GM12864 (cell line): ENCODE data around the gene ITGA1.

Experiments
- DNase-seq: peaks from one replicate; pipeline ENCODE4 v3.0.0-alpha.2; 2011; ENCODE audit warnings: low read depth
- H3K4me3 ChIP-seq: 2 replicates; pipeline ENCODE4 v1.5.1; 2011; ENCODE audit warnings: mild to moderate bottlenecking, low read depth, low read length, control low read depth
- TF ChIP-seq, protein P1 (sequence below): IDR thresholded peaks from 2 replicates; pipeline ENCODE4 v1.5.1; 2011; ENCODE audit warnings: low read depth, mild to moderate bottlenecking, moderate library complexity, low read length, control low read depth, inconsistent platforms; ENCODE audit errors: missing control alignments

The ITGA1 gene

DNA sequence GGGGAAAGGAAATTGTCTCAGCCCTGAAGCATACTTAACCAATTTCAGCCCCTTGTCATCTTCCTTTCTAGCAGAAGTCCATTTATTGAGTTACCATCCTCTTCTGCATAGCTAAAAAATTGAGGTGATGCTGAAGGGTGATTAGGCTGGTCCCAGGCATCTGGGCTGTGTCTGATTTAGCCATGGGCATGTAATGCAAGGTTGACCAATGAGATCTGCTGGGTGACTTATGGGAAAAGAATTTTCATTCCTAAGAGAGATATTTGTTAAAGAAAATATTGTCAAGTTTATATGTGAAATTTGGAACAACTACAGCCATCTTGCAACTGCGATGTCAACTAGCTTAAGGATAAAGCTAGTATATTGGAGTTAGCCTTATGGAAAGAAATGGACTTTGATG is 206.6 kb downstream of the ITGA1 start:
- TF ChIP-seq, protein P1, sequence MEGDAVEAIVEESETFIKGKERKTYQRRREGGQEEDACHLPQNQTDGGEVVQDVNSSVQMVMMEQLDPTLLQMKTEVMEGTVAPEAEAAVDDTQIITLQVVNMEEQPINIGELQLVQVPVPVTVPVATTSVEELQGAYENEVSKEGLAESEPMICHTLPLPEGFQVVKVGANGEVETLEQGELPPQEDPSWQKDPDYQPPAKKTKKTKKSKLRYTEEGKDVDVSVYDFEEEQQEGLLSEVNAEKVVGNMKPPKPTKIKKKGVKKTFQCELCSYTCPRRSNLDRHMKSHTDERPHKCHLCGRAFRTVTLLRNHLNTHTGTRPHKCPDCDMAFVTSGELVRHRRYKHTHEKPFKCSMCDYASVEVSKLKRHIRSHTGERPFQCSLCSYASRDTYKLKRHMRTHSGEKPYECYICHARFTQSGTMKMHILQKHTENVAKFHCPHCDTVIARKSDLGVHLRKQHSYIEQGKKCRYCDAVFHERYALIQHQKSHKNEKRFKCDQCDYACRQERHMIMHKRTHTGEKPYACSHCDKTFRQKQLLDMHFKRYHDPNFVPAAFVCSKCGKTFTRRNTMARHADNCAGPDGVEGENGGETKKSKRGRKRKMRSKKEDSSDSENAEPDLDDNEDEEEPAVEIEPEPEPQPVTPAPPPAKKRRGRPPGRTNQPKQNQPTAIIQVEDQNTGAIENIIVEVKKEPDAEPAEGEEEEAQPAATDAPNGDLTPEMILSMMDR = no peak
- H3K4me3 ChIP-seq = no peak overlapping the region
- no peak for DNase-seq

DNA sequence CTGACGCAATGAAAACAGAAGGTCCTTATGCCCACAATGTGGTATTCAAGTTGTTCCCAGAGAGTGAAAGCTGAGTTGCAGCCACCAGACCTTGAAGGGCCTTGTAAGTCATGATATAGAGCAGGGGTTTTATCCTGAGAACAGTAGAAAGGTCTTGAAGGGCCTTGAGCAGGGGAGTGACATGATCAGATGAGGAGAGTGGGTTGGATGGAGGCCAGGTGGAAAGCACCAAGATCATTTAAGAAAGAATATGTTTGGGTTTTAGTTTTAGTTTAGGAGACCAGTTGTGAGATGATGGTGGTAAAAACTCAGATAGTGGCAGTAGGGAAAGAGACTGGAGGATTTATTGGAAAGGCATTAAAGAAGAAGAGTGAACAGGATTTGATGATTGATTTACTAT is 207.4 kb downstream of the ITGA1 start:
- TF ChIP-seq, protein P1 = no peak
- H3K4me3 ChIP-seq = no peak overlapping the region

DNA sequence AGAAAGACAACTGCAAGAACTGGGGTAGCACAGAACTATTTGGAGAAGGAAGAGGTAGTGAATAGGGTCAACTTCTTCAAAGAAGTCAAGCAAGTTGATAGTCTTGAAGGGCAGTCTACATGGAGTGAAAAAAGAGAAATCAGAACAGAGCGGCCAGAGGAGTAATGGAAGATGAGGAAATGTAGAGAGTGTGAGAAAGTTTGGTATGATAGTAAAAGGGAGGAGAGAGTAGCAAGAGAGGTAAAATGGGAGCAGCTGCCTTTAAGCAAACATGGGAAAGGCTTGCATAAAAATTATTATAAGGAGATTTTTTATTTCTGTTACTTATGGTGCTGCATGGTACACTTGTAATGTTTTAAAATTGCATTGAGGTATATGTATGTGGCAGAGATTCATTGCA is 208.2 kb downstream of the ITGA1 start:
- no peak for DNase-seq
- TF ChIP-seq, protein P1 = no peak
- H3K4me3 ChIP-seq = no peak overlapping the region

More for the DNA sequence above, 207.4 kb downstream of the ITGA1 start:
- no peak for DNase-seq

DNA sequence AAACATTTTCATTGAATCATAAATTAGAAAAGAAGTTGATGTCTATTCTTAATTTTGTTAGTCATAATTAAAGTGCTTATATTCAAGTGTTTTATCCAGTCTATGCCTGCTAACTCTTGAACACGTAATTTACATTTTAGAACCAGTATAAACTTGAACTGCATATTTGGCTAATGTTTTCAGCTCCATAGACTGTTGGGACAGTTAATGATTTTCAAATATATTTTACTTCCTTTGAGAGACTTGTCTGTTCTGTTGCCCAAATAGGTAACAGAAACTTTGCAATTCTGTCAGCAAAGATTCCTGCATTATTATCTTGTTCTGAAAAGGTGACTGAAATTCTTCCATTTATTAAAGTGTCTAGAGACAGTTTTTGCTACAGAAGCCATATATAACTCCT is 209.3 kb downstream of the ITGA1 start:
- no peak overlapping the region for H3K4me3 ChIP-seq
- TF ChIP-seq, protein P1 = no peak
- DNase-seq = no peak

DNA sequence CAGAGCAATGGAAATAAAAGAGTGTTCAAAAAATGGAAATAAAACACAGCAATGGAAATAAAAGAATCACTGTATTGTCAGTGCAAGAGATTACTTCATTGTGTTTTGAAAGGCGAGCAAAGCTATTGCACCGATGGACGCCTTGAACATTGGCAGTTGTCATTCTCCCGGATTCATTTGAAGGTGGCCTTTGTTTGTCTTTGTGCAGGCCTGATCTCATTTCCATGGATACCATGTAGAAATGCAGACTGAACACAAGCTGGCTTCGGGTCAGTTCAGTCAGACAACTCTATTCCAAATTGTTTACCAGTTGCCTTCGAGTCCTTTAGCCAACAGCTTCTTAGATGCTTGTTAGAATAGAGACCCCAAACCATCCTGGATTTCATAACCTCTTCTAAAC is 209.7 kb downstream of the ITGA1 start:
- no peak overlapping the region for H3K4me3 ChIP-seq
- DNase-seq = no peak
- TF ChIP-seq, protein P1 = no peak

DNA sequence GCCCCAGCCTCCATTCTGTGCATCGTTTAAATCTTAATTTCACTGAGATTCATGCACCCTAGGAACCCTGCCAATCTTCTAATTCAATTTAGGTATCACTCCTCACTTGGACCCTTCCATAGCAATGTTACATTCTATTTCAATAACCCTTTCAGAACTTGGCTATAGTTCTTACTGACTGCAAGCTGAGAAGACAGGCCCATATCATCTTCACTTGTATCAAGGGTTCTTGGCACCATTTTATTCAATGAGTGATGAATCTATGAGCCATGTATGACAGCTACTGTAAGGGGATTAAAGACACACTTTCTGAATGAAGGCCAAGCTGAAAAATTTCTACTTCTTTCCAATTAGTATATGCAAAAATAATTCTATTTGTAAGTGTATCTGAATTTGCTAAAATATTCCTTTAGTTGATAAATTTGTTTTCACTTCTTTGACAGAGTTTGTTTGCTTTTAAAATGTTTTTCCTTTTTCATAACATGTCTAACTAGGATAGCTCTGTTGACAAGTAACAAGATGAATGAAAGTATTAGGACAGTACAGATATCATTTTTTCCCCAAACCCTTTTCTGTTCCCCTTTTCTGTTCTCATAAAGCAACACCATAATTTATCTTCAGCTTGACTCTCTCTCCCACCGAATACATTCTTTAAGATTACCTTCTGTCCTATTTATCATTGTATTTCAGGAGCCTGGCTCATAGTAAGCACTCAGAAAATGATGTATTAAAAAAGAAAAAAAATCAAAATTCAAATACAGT is 211.0 kb downstream of the ITGA1 start:
- no peak for DNase-seq
- TF ChIP-seq, protein P1 = no peak

More for the DNA sequence above, 211.0 kb downstream of the ITGA1 start:
- H3K4me3 ChIP-seq = no peak overlapping the region
